NT2/D1 (cell line): ENCODE results near the gene TGM5.

ENCODE experiments used
- SUZ12 ChIP-seq: IDR thresholded peaks from 2 replicates; pipeline ENCODE4 v1.6.1; 2011; ENCODE audit not compliant: insufficient read length, insufficient read depth; ENCODE audit errors: extremely low read depth
- YY1 ChIP-seq: IDR thresholded peaks from 2 replicates; pipeline ENCODE4 v1.6.1; 2011; ENCODE audit not compliant: insufficient read length, insufficient read depth
- ZNF274 ChIP-seq: IDR thresholded peaks from 2 replicates; pipeline ENCODE4 v1.6.1; 2011; ENCODE audit warnings: mild to moderate bottlenecking, low read depth, low read length

DNA sequence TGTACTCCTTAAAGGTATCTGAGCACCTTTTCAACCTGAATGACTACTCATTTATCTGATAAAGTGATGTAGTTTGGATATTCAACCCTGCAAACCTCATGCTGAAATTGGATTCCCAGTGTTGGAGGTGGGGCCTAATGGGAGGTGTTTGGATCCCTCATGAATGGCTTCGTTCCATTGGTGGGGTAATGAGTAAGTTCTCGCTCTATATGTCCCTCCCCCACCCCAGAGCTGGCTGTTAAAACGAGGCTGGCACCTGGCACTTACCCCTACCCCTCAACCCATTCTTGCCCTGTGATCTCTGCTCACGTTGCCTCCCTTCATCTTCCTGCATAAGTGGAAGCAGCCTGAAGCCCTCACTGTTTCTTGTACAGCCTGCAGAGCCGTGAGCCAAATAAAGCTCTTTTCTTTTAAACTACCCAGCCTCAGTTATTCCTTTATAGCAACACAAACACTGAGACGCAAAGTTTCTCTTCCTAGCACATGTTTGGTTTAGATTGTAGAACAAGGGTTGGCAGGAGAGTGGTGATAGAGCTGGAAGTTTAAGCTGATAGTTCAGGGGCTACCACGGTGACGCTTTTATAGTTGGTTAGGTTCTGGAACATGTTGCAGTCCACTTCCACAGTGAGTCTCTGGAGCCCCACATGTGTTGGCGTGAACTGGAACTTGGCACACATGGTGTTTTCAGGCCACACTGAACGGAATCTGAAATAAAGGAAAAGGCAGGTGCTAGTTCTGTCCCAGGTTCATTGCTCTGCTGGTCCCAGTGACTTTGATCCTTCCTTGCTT is 69.8 kb downstream of the TGM5 start:
- TF ChIP-seq ZNF274 (no peak), SUZ12 (no peak), YY1 (no peak)
